Measurements from ENCODE around the gene ASF1B.
"Not testable (repeated sequence)": the region's sequence is repeated elsewhere in the genome, so short reads cannot be mapped to it uniquely, and the experiment has no call there.

ASF1B gene

GRCh38 chr19:14136509-14137281 lies at the start of gene ASF1B:
Gene ASF1B, minus strand, starts transcription at chr19:14136589. Its CDS starts 133 bp downstream, at chr19:14136456.
- peak; percentile 100 for DNase-seq

GRCh38 chr19:14185691-14186090 lies 49.3 kb upstream of the ASF1B start:
- not testable (repeated sequence) for DNase-seq

GRCh38 chr19:14185158-14185557 lies 48.8 kb upstream of the ASF1B start:
- DNase-seq: no peak

GRCh38 chr19:14183741-14184350 lies 47.5 kb upstream of the ASF1B start:
- no peak for DNase-seq

- no peak for DNase-seq
Observed at GRCh38 chr19:14182476-14182875, 46.1 kb upstream of the ASF1B start.

GRCh38 chr19:14181906-14182305 lies 45.5 kb upstream of the ASF1B start:
- DNase-seq: no peak

- DNase-seq: not testable (repeated sequence)
Observed at GRCh38 chr19:14181199-14181598, 44.8 kb upstream of the ASF1B start.

- no peak for DNase-seq
Observed at GRCh38 chr19:14177496-14178074, 41.2 kb upstream of the ASF1B start.

- DNase-seq: no peak
Observed at GRCh38 chr19:14175351-14175792, 39.0 kb upstream of the ASF1B start.

GRCh38 chr19:14174883-14175282 lies 38.5 kb upstream of the ASF1B start:
- DNase-seq: no peak

GRCh38 chr19:14168993-14169392 lies 32.6 kb upstream of the ASF1B start:
- DNase-seq: no peak

GRCh38 chr19:14168259-14168972 lies 32.0 kb upstream of the ASF1B start:
- DNase-seq: no peak

- DNase-seq: no peak
Observed at GRCh38 chr19:14167576-14168138, 31.3 kb upstream of the ASF1B start.

GRCh38 chr19:14166999-14167575 lies 30.7 kb upstream of the ASF1B start:
- DNase-seq: no peak

- no peak for DNase-seq
Observed at GRCh38 chr19:14165990-14166830, 29.8 kb upstream of the ASF1B start.

GRCh38 chr19:14164724-14165493 lies 28.5 kb upstream of the ASF1B start:
- DNase-seq: no peak

GRCh38 chr19:14164082-14164481 lies 27.7 kb upstream of the ASF1B start:
- no peak for DNase-seq

GRCh38 chr19:14162871-14163297 lies 26.5 kb upstream of the ASF1B start:
- no peak for DNase-seq

GRCh38 chr19:14161305-14161704 lies 24.9 kb upstream of the ASF1B start:
- DNase-seq: no peak

- no peak for DNase-seq
Observed at GRCh38 chr19:14160017-14160703, 23.8 kb upstream of the ASF1B start.

Data from NCI-H82 (cell line).